OCI-LY1 (cell line): ENCODE data around the gene BORCS8.

Source experiments
- H2AFZ ChIP-seq: fragments of 200-600 bp; sonication (generic), shearing (Covaris generic); 2 replicates; pipeline ENCODE4 v1.6.0; 2014; ENCODE audit warnings: antibody characterized with exemption, mild to moderate bottlenecking, low read length
- H3F3A ChIP-seq: fragments of 200-600 bp; sonication (generic), shearing (Covaris generic); 2 replicates; pipeline ENCODE4 v1.6.0; 2014; ENCODE audit warnings: mild to moderate bottlenecking, antibody characterized with exemption, low read length, moderate library complexity; ENCODE audit not compliant: insufficient read depth
- H3K27ac ChIP-seq: fragments of 200-600 bp; sonication (generic); 2 replicates; pipeline ENCODE4 v1.5.1; 2014; ENCODE audit warnings: low read length, mixed run types, mild to moderate bottlenecking, low read depth; ENCODE audit not compliant: poor library complexity, severe bottlenecking
- H3K27me3 ChIP-seq: fragments of 200-600 bp; sonication (generic); 2 replicates; pipeline ENCODE4 v1.6.0; 2014; ENCODE audit warnings: antibody characterized with exemption, mild to moderate bottlenecking, low read length, moderate library complexity; ENCODE audit not compliant: insufficient read depth
- H3K36me3 ChIP-seq: fragments of 200-600 bp; sonication (generic); 2 replicates; pipeline ENCODE4 v1.6.1; 2014; ENCODE audit warnings: mild to moderate bottlenecking, antibody characterized with exemption, low read length, moderate library complexity, mixed read lengths; ENCODE audit not compliant: insufficient read depth
- H3K4me1 ChIP-seq: fragments of 200-600 bp; sonication (generic); 2 replicates; pipeline ENCODE4 v1.5.1; 2014; ENCODE audit warnings: mild to moderate bottlenecking, low read length, moderate library complexity; ENCODE audit not compliant: insufficient read depth, severe bottlenecking
- H3K4me2 ChIP-seq: fragments of 200-600 bp; sonication (generic), shearing (Covaris generic); 2 replicates; pipeline ENCODE4 v1.6.1; 2014; ENCODE audit warnings: low read length
- H3K4me3 ChIP-seq: fragments of 200-600 bp; sonication (generic); 2 replicates; pipeline ENCODE4 v1.5.1; 2014; ENCODE audit warnings: low read length, low read depth, mild to moderate bottlenecking, mixed read lengths; ENCODE audit not compliant: poor library complexity, severe bottlenecking
- H3K79me2 ChIP-seq: fragments of 200-600 bp; shearing (Covaris generic); 2 replicates; pipeline ENCODE4 v1.6.1; 2016; ENCODE audit warnings: mixed run types, low read length, mixed read lengths; ENCODE audit not compliant: insufficient read depth
- H3K9ac ChIP-seq: fragments of 200-600 bp; sonication (generic), shearing (Covaris generic); 2 replicates; pipeline ENCODE4 v1.6.1; 2014; ENCODE audit warnings: mild to moderate bottlenecking, low read length, mixed read lengths
- H3K9me2 ChIP-seq: fragments of 200-600 bp; sonication (generic), shearing (Covaris generic); 2 replicates; pipeline ENCODE4 v1.6.1; 2014; ENCODE audit warnings: low read depth, mild to moderate bottlenecking, low read length, mixed read lengths
- H3K9me3 ChIP-seq: fragments of 200-600 bp; shearing (Covaris generic); 2 replicates; pipeline ENCODE4 v1.6.1; 2014; ENCODE audit warnings: low read length, mixed read lengths
- H4K20me1 ChIP-seq: fragments of 200-600 bp; sonication (generic), shearing (Covaris generic); 2 replicates; pipeline ENCODE4 v1.6.0; 2016; ENCODE audit warnings: mild to moderate bottlenecking, low read length; ENCODE audit not compliant: insufficient read depth
- CTCF ChIP-seq: fragments of 200-600 bp; sonication (generic), shearing (Covaris generic); IDR thresholded peaks from 2 replicates; pipeline ENCODE4 v1.5.1; 2017; ENCODE audit warnings: mild to moderate bottlenecking, antibody characterized with exemption, low read length, moderate library complexity, mixed read lengths
- EZH2 ChIP-seq: fragments of 200-600 bp; sonication (generic), shearing (Covaris generic); IDR thresholded peaks from 2 replicates; pipeline ENCODE4 v1.8.0; 2017; ENCODE audit warnings: borderline replicate concordance, mixed run types, mild to moderate bottlenecking, antibody characterized with exemption, low read length, moderate library complexity, mixed read lengths

BORCS8 gene

GRCh38 chr19:19192078-19192882 lies at the start of gene BORCS8, which contains the start of gene RFXANK:
Gene BORCS8 (minus strand): TSS chr19:19192152. CDS start chr19:19192117, 35 bp downstream.
Gene RFXANK (plus strand): TSS chr19:19192258. CDS start chr19:19193947, 1,689 bp downstream.
- Histone ChIP-seq H2AFZ (no peak within 1 kb of the TSS), H3K36me3 (peaks cover 22% of the 10 kb centered on the region), H3F3A (no peaks in the 10 kb centered on the region), H3K9me2 (no peaks in the 10 kb centered on the region), H3K4me1 (peaks cover 31% of the 10 kb centered on the region), H4K20me1 (no peaks in the 10 kb centered on the region), H3K27ac (peak within 1 kb of the TSS; percentile 90), H3K79me2 (peaks cover 16% of the 10 kb centered on the region; the same call in 1 of the 2 replicates), H3K4me2 (peak within 1 kb of the TSS; percentile 71), H3K4me3 (peak within 1 kb of the TSS; percentile 85), H3K9me3 (no peaks in the 10 kb centered on the region), H3K27me3 (no peaks in the 10 kb centered on the region), H3K9ac (peak within 1 kb of the TSS; percentile 85)
- no peak for TF ChIP-seq EZH2

- H3K4me3 ChIP-seq = no peak overlapping the region
These were observed 48.5 kb upstream of the BORCS8 start for GRCh38 chr19:19240476-19240875.

GRCh38 chr19:19239675-19240074 lies 47.7 kb upstream of the BORCS8 start:
- H3K9ac ChIP-seq = no peak overlapping the region
- H3K4me1 ChIP-seq = no peaks in the 10 kb centered on the region
- H3K27ac ChIP-seq = no peak overlapping the region
- H4K20me1 ChIP-seq = no peaks in the 10 kb centered on the region
- H3K4me2 ChIP-seq = no peak overlapping the region
- no peak overlapping the region for H3K4me3 ChIP-seq
- no peaks in the 10 kb centered on the region; the same call in 1 of the 2 replicates for H3K27me3 ChIP-seq
- no peaks in the 10 kb centered on the region for H3F3A ChIP-seq
- no peak for TF ChIP-seq EZH2
- no peak for TF ChIP-seq CTCF
- H2AFZ ChIP-seq = no peak overlapping the region
- H3K9me3 ChIP-seq = peaks cover 4% of the 10 kb centered on the region
- H3K9me2 ChIP-seq = no peaks in the 10 kb centered on the region
- no peaks in the 10 kb centered on the region for H3K79me2 ChIP-seq
- H3K36me3 ChIP-seq = no peaks in the 10 kb centered on the region; the same call in 1 of the 2 replicates

More at GRCh38 chr19:19240476-19240875, 48.5 kb upstream of the BORCS8 start:
- TF ChIP-seq CTCF = no peak
- no peak for TF ChIP-seq EZH2
- Histone ChIP-seq H3F3A (no peaks in the 10 kb centered on the region), H3K27ac (no peak overlapping the region), H3K4me1 (no peaks in the 10 kb centered on the region), H2AFZ (no peak overlapping the region), H3K79me2 (no peaks in the 10 kb centered on the region), H4K20me1 (no peaks in the 10 kb centered on the region), H3K9me3 (peaks cover 4% of the 10 kb centered on the region; the same call in 1 of the 2 replicates), H3K27me3 (no peaks in the 10 kb centered on the region), H3K9ac (no peak overlapping the region), H3K36me3 (no peaks in the 10 kb centered on the region; the same call in 1 of the 2 replicates), H3K9me2 (no peaks in the 10 kb centered on the region), H3K4me2 (no peak overlapping the region)
